NCI-H2227 treated with DMSO at 0.1 percent for 48 hours (cell line): ENCODE measurements around the gene RNPC3.
"Not testable (repeated sequence)": the region's sequence is repeated elsewhere in the genome, so short reads cannot be mapped to it uniquely, and the experiment has no call there.

ENCODE experiments used
- DNase-seq: peaks from one replicate; lab custom pipeline; 2025; lab: John Stamatoyannopoulos, UW

The RNPC3 gene

DNA sequence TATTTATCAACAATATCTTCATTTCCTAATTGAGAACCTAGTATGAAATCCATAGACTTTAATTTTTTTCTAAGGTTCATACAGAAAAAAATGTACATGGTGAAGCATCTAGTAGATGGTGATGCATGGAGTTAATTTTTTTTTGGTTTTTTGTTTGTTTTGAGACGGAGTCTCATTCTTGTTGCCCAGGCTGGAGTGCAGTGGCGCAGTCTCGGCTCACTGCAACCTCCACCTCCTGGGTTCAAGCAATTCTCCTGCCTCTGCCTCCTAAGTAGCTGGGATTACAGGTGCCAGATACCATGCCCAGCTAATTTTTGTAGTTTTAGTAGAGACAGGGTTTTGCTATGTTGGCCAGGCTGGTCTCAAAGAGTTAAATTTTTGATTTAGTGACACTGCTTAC is 35.6 kb downstream of the RNPC3 start:
- not testable (repeated sequence) for DNase-seq

DNA sequence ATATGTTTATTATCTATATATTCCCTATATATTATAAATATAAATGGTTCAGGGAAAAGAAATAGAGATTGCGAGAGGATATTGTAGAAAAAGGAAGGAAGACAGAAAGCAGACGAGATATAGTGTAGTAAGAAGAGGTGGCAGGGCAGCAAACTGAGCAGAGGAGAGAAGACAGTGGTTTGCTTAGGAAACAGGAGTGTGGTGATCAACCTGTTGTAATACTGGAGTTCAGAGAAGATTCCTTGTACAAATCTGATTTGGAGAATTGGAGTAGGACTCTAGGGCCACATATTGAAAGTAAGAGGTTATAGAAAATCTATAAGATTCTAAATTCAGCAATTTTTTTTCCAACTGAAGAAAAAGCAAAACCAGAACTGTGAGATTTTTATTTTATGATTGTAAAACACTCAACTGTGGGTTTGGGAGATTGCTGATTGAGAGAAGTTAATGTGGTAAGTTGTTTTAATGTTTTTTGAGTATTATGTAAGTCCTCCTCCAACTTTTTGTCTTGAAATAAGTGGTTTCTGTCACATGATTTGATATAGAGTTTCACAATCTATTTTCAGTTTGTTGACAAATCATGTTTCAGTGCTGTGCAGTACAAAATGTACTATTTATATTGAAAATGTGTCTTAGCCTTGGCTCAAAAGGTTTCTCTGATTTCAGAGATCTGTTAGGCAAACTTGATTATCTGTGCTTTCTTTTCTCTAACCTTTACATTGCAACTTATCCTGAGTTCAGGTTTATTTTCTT is 36.3 kb downstream of the RNPC3 start:
- DNase-seq = no peak

DNA sequence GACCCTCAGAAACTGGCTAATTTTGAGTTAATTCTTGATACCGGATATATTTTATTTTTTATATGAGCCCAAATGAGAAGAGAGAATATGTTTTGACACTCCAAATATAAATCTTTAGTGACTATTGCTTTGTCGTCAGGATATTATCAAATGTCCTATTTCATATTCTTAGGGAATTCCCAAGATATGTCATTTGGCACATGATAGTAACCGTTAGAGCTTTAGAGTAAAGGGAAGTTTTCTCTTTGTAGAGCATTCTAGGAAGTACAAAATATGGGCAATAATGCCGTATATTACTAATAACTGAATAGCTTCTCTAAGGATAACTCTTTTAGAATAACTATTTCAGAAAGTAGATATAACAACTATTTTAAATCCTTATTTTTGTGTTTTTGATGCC is 37.6 kb downstream of the RNPC3 start:
- no peak for DNase-seq

DNA sequence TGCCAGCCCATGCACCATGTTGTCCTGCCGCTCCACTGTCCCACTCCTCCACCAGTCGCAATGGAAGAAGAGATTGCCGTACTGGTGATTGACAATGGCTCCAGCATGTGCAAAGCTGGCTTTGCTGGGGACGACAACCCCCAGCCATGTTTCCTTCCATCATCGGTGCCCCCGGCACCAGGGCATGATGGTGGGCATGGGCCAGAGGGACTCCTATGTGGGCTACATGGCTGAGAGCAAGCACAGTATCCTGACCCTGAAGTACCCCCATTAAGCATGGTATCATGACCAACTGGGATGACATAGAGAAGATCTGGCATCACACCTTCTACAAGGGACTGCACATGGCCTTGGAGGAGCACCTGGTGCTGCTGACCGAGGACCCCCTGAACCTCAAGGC is 44.0 kb downstream of the RNPC3 start:
- DNase-seq = no peak

DNA sequence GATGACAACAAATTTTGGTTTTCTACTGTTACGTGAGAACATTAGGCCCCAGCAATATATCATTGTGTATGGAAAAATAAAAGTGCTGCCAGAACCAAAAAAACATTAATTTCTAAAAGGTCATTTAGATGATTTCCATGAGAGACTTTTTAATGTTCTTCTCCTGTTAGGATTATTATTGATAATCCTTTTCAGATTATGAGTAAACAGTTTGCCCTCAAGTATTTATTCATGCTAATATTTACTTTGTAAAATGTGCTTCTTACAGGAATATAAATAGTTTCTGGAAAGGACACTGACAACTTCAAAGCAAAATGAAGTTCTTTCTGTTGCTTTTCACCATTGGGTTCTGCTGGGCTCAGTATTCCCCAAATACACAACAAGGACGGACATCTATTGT is 45.8 kb downstream of the RNPC3 start, which contains the start of gene AMY2B:
Gene AMY2B, plus strand, starts transcription at position 301 of the 400 bp plus-strand sequence. Its CDS starts 14 bp downstream, at position 315.
- DNase-seq = not testable (repeated sequence)

DNA sequence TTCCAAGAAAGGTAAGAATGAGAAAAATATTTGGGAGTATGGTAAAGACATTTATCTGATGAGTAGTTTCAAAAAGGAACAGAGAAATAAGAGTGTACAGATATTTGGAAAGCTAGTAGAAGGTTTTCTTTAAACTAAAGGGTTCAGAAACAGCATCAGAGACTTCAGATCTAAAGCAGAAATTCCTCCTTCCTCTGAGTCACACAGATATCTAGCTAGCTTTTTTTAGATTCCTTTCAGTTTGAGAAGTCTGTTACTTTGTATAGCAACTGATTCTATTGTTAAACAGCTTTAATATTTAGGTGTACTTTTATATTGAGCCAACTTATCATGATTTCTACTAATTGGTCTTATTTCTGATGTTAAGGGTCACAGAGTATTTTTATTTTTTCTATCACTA is 50.6 kb downstream of the RNPC3 start:
- DNase-seq = no peak

DNA sequence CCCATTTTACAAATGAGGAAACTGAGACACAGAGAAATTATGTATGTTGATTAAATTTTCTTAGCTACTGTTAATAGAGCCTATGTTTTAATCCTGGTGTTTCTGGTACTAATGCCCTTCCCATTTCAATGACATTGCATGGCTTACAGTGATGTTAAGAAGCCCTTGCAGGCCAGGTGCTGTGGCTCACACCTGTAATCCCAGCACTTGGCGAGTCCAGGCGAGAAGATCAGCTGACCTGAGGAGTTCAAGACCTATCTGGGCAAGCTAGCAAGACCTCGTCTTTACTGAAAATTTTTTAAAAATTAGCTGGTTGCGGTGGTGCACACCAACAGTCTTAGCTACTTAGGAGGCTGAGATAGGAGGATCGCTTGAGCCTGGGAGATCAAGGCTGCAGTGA is 51.3 kb downstream of the RNPC3 start:
- DNase-seq = not testable (repeated sequence)

DNA sequence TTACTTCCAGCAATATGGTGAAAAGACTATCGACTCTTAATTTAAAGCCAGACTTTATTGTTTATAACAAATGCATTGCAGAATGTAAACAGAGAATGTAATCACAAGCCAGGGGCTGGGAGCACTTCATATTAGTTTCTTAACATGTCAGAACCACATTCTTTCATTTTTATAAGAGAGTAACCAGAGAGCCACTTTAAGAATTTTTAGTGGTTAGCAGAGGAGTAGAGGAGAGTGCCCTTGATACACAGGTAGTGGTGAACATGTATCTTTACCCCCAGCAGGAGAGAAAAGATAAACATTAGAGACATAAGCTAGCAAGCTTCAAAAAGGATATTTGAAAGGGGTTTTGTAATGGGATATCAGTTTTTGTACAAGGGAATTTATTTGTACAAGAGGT is 57.0 kb downstream of the RNPC3 start:
- no peak for DNase-seq

DNA sequence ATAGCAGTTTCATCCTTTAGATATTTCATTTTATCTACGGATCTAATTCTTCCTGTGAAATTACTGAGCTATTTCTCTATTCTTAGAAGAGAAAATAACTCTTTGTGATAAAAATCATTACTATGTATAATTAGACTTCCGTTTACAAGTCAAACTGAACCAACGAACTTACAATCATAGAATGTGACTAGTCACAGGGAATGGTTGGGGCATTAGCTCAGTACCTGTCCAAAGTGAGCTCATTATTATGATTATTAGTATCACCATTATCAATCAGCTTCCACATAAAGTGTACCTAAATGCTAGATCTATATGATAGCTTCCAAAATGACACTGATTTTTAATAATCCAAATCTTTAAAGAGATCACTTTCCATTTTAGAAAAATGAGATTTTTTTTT is 58.4 kb downstream of the RNPC3 start:
- DNase-seq = no peak

DNA sequence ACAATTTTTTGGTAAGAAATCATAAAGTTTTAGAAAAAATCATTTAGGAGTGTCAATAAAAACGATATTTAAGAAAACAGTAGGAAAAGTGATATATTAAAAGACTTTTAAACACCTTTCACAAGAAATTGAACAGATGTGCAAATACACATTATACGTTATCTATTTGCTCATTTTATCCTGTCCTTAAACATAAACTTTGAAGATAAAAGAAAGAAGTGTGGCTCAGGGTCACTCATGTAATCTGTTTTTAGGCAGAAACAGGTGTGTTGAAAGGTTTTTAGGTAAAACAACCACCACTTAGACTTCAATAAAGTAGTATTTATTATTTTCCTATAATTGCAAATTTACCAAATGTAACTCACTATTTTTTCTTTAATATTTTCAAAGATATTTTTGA is 59.0 kb downstream of the RNPC3 start:
- no peak for DNase-seq

DNA sequence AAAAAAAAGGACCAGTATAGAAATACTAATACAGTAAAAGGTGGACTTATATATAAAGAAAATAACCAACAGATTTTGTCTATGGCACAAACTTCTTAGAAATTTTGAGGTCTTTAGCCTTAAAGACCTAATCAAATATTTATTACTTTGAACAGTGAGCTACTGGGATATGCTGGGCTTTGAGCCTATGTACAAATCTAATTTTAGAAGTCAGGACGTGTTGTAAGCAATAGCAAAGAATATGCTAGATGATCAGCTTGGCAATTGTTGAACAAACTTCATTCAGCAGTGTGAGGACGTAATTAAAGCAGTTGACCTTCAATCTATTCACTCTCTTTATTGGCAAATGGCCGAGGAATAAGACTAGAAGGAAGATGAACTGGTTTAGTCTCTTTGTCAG is 77.2 kb downstream of the RNPC3 start:
- not testable (repeated sequence) for DNase-seq
